ENCODE measurements around the gene VEGFA.

DNA sequence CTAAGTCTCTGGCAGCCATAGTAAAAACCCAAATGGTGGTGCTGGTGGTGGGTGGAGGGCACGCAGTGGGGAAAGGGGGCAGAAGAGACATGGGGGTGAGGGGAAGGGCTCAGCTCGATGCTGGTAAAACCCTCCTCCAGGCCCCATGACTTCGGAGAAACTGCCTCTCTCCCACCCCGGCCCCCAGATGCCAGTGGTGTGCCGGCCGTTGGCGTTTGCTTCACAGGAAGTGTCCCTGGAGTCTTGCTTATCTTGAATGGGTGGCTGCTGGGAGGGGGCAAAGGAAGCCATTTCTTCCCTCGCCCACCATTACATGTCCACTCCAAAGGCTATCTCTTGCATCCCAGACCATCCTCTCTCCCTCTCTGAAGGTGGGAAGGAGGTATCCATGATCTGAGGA, 25.4 kb downstream of the VEGFA start:
- TF ChIP-seq POLR2A (IDR thresholded peaks at IDR 0.05) (no peak), POLR2AphosphoS5 (IDR thresholded peaks at IDR 0.05) (no peak)
- TF ChIP-seq, protein P1, sequence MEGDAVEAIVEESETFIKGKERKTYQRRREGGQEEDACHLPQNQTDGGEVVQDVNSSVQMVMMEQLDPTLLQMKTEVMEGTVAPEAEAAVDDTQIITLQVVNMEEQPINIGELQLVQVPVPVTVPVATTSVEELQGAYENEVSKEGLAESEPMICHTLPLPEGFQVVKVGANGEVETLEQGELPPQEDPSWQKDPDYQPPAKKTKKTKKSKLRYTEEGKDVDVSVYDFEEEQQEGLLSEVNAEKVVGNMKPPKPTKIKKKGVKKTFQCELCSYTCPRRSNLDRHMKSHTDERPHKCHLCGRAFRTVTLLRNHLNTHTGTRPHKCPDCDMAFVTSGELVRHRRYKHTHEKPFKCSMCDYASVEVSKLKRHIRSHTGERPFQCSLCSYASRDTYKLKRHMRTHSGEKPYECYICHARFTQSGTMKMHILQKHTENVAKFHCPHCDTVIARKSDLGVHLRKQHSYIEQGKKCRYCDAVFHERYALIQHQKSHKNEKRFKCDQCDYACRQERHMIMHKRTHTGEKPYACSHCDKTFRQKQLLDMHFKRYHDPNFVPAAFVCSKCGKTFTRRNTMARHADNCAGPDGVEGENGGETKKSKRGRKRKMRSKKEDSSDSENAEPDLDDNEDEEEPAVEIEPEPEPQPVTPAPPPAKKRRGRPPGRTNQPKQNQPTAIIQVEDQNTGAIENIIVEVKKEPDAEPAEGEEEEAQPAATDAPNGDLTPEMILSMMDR (IDR thresholded peaks at IDR 0.05): no peak
